Measurements from ENCODE around the gene MYRIP.

DNA sequence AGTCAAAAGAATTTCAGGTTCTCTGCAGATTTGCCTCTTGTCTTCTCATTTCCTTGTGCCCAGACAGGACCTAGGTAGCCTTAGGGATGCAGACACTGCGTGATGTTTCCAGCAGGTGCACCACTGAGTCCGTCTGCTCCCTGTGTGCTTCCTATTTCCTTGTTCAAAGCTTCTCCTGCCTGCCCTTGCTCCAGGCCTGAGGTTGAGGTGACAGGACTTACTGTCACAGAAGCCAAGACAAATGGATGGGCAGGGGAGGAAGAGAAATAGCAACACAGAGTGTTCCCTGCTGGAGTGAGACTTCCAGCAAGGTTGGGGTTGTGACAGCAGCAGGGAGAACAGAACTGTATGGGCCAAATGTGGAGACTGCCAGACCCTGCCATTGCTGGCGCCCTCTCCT lies 199.4 kb downstream of the MYRIP start:
- TF ChIP-seq POLR2AphosphoS5 (IDR thresholded peaks at IDR 0.05; ENCODE audit: low read depth, low read length): no peak
- no peak for TF ChIP-seq POLR2A (IDR thresholded peaks at IDR 0.05; ENCODE audit: low read depth, low read length)

All from GM12891 (cell line).